HepG2 (cell line): ENCODE measurements around the gene PDLIM7. TPM values are rescaled to one million over a fixed set of nuclear protein-coding genes. Genes with fewer than 3 reads are reported as not detected.
A peak's percentile ranks its signal among the peaks of the same experiment; 100 is the strongest.

Source experiments
- ATAC-seq: fragments of 200-7000 bp; cut with Tn5 transposase; 3 replicates; pipeline ENCODE4 v1.9.1; 2020; ENCODE audit warnings: mild to moderate bottlenecking, moderate library complexity
- BruUV-seq: library from RNA; stranded (reverse); fragments of 400-500 nt; replicated peaks from 2 replicates; lab custom pipeline; 2021; lab: Mats Ljungman, UMichigan
- CTCF ChIA-PET: fragments of 300-600 bp; formaldehyde crosslinking; extraction: SDS; loops from one replicate; lab custom pipeline; 2021; ENCODE audit warnings: low total read pairs, inconsistent platforms, low intra/inter-chr PET ratio; lab: Yijun Ruan, JAX
- POLR2A ChIA-PET: fragments of 350-600 bp; sonication (Branson Sonifier 250); formaldehyde crosslinking; loops from one replicate; lab custom pipeline; 2020; ENCODE audit warnings: antibody characterized with exemption, inconsistent platforms; lab: Yijun Ruan, JAX
- DNase-seq: peaks from one replicate; pipeline ENCODE4 v3.0.0-alpha.2; 2015; ENCODE audit warnings: low spot score
- FAIRE-seq: peaks from 3 replicates; lab custom pipeline; 2011; peaks lifted over from hg19 to GRCh38; lab: Jason Lieb, UNC
- H2AFZ ChIP-seq: one replicate; pipeline ENCODE4 v1.6.1; 2011; ENCODE audit warnings: low read length, inconsistent platforms
- H3K27ac ChIP-seq: fragments of 300-600 bp; 3 replicates; pipeline ENCODE4 v1.8.0; 2011; ENCODE audit warnings: mixed run types, mild to moderate bottlenecking, mixed read lengths, low read length, inconsistent platforms; ENCODE audit not compliant: insufficient read depth; ENCODE audit errors: extremely low read length
- H3K27me3 ChIP-seq, 2 experiments: fragments of 200-600 bp in 1 of 2; 2 replicates in 1 of 2; 3 replicates in 1 of 2; pipeline versions ENCODE4 v1.6.0 to v1.8.0; 2011; ENCODE audit warnings: low read length in 2 of 2, mild to moderate bottlenecking in 2 of 2, moderate library complexity in 2 of 2, inconsistent platforms in 1 of 2; ENCODE audit not compliant: insufficient read depth in 2 of 2, control insufficient read depth in 1 of 2
- H3K36me3 ChIP-seq, 2 experiments: fragments of 200-600 bp in 1 of 2; replicated peaks in 1 of 2; 2 replicates in 1 of 2; 3 replicates in 1 of 2; pipeline versions ENCODE4 v1.5.1 to v1.8.0; 2011; ENCODE audit warnings: low read length in 2 of 2, inconsistent platforms in 1 of 2; ENCODE audit not compliant: insufficient read depth in 2 of 2, control insufficient read depth in 1 of 2
- H3K4me1 ChIP-seq: 2 replicates; pipeline ENCODE4 v1.5.1; 2012; ENCODE audit warnings: low read length, inconsistent platforms; ENCODE audit not compliant: insufficient read depth
- H3K4me2 ChIP-seq: 2 replicates; pipeline ENCODE4 v1.6.0; 2011; ENCODE audit warnings: low read depth, low read length, inconsistent platforms
- H3K4me3 ChIP-seq, 3 experiments: fragments of 200-600 bp in 1 of 3; sonication (generic), shearing (Covaris generic) in 1 of 3; replicated peaks in 1 of 3; 2 replicates each; pipeline ENCODE4 v1.5.1; 2011 to 2016; ENCODE audit warnings: low read length in 3 of 3, inconsistent platforms in 2 of 3, low read depth in 2 of 3, mild to moderate bottlenecking in 2 of 3, control low read depth in 1 of 3, mixed read lengths in 1 of 3; ENCODE audit not compliant: insufficient read depth in 1 of 3
- H3K79me2 ChIP-seq: one replicate; pipeline ENCODE4 v1.6.1; 2011; ENCODE audit warnings: low read length, inconsistent platforms; ENCODE audit not compliant: insufficient read depth
- H3K9ac ChIP-seq: 2 replicates; pipeline ENCODE4 v1.6.0; 2011; ENCODE audit warnings: mild to moderate bottlenecking, low read depth, low read length, inconsistent platforms; ENCODE audit not compliant: insufficient read depth
- H3K9me3 ChIP-seq: 2 replicates; pipeline ENCODE4 v1.5.1; 2012; ENCODE audit warnings: mild to moderate bottlenecking, low read length
- H4K20me1 ChIP-seq: 2 replicates; pipeline ENCODE4 v1.6.0; 2011; ENCODE audit warnings: inconsistent platforms, mild to moderate bottlenecking, low read length, moderate library complexity; ENCODE audit not compliant: insufficient read depth
- HMGA1 ChIP-seq: sonication (generic); formaldehyde crosslinking; conservative IDR thresholded peaks from 2 replicates; pipeline ENCODE4 v1.4.0; 2020; ENCODE audit warnings: missing genetic modification reagents
- NPAS2 ChIP-seq: sonication (generic); formaldehyde crosslinking; IDR thresholded peaks from 2 replicates; pipeline ENCODE4 v1.8.0; 2022; ENCODE audit warnings: mild to moderate bottlenecking, missing genetic modification reagents, borderline replicate concordance
- THAP8 ChIP-seq: sonication (generic); formaldehyde crosslinking; IDR thresholded peaks from 2 replicates; pipeline ENCODE4 v1.5.1; 2020; ENCODE audit warnings: missing genetic modification reagents, mild to moderate bottlenecking, borderline replicate concordance
- ZBTB14 ChIP-seq: sonication (generic); formaldehyde crosslinking; IDR thresholded peaks from 2 replicates; pipeline ENCODE4 v1.4.0; 2020; ENCODE audit warnings: missing genetic modification reagents
- ZNF160 ChIP-seq: sonication (generic); formaldehyde crosslinking; IDR thresholded peaks from 2 replicates; pipeline ENCODE4 v1.8.0; 2022; ENCODE audit warnings: mild to moderate bottlenecking, inconsistent platforms, missing genetic modification reagents
- ZNF382 ChIP-seq: sonication (generic); formaldehyde crosslinking; IDR thresholded peaks from 2 replicates; pipeline ENCODE4 v1.5.0; 2020; ENCODE audit warnings: missing genetic modification reagents, mild to moderate bottlenecking, borderline replicate concordance
- ZNF44 ChIP-seq: sonication (generic); formaldehyde crosslinking; IDR thresholded peaks from 2 replicates; pipeline ENCODE4 v1.5.1; 2020; ENCODE audit warnings: mild to moderate bottlenecking, missing genetic modification reagents
- ZSCAN12 ChIP-seq: sonication (generic); formaldehyde crosslinking; IDR thresholded peaks from 2 replicates; pipeline ENCODE4 v1.9.0; 2021; ENCODE audit warnings: mild to moderate bottlenecking, missing genetic modification reagents
- WGBS: methylation state at CpG from one replicate; pipeline ENCODE4 v1.1.6; 2017; ENCODE audit warnings: low lambda C conversion rate; 5-methylcytosine and 5-hydroxymethylcytosine counted together
- in situ Hi-C: cut with HindIII; loops from 2 replicates; pipeline ENCODE4 v1.10.0; 2017; ENCODE audit warnings: low pct_unique_long_range_greater_than_20kb; ENCODE audit not compliant: extremely low pct_ligation_motif_present
- intact Hi-C: fragments of 100-400 bp; cut with micrococcal nuclease; formaldehyde crosslinking; loops from one replicate; pipeline ENCODE4 v1.10.0; 2022; ENCODE audit not compliant: unreplicated experiment
- polyA plus RNA-seq, 8 experiments: library from polyadenylated mRNA; depleted of rRNA in 3 of 8; stranded (reverse) in 7 of 8; unstranded in 1 of 8; fragments of >200 nt; fragmentation: Illumina TruSeq in 4 of 8; extraction: Trizol in 4 of 8; gene quantifications; 2 replicates each; pipeline versions ENCODE4 v1.2.1 to v1.2.3, GENCODE V29; 2011 to 2016; ENCODE audit warnings: low read depth in 4 of 8, missing spikeins in 1 of 8, mixed read lengths in 1 of 8; ENCODE audit not compliant: insufficient read depth in 1 of 8
- total RNA-seq, 5 experiments: library from RNA; depleted of rRNA; stranded (reverse); fragments of >200 nt; fragmentation: Illumina TruSeq; extraction: Trizol; gene quantifications; 2 replicates each; pipeline ENCODE4 v1.2.3, GENCODE V29; 2016; ENCODE audit warnings: low read depth in 1 of 5

Gene PDLIM7
- total and polyA plus RNA-seq, 2 of the 13 experiments (the other 11 are each of a cell fraction or from before 2014, with no cell fraction given) = 21.1 to 31.3 TPM

- FAIRE-seq (no peak), ATAC-seq (no peak), DNase-seq (no peak)
- CTCF ChIA-PET = no interaction called here
- no peak overlapping the region for H3K9ac ChIP-seq
- H2AFZ ChIP-seq = no peak overlapping the region
- H3K27ac ChIP-seq = no peak overlapping the region
- peak overlapping the region; percentile 47; the same call in 1 of the 2 replicates for H3K4me2 ChIP-seq
- H3K4me3 ChIP-seq = peak overlapping the region in 1 of 3 experiments; percentile 73; a peak in 1 of 6 replicates
- in situ Hi-C loops = loop anchor here (25.0 kb wide), 1 partner anchor 362 kb away; no protein-coding TSS in a partner anchor
- H4K20me1 ChIP-seq = peaks cover 9% of the 10 kb centered on the region; the same call in 1 of the 2 replicates
- intact Hi-C loops = no loop called here
- POLR2A ChIA-PET = interaction anchor here (0.8 to 1.2 kb wide), 2 partner anchors 27 to 105 kb away, joined by 3 read pairs; no protein-coding TSS in a partner anchor
- 25% methylated on average over 7 of the region's 7 CpGs for WGBS
- no peaks in the 10 kb centered on the region for H3K27me3 ChIP-seq
- H3K9me3 ChIP-seq = no peaks in the 10 kb centered on the region
- H3K79me2 ChIP-seq = peaks cover 3% of the 10 kb centered on the region
- no peak for TF ChIP-seq HMGA1 (CRISPR knock-in tag)
- TF ChIP-seq ZNF160 (CRISPR knock-in tag) = no peak
- no peak for TF ChIP-seq ZBTB14
- no peak for TF ChIP-seq THAP8 (CRISPR knock-in tag)
- TF ChIP-seq ZSCAN12 (CRISPR knock-in tag) = no peak
- no peak for TF ChIP-seq NPAS2 (CRISPR knock-in tag)
- no peak for TF ChIP-seq ZNF382 (CRISPR knock-in tag)
- no peak for TF ChIP-seq ZNF44
- TF ChIP-seq, all 625 proteins: peak for 0
- Histone ChIP-seq H3K36me3 (no peaks in the 10 kb centered on the region), H3K4me1 (peaks cover 68% of the 10 kb centered on the region)
- no TSS peak for BruUV-seq
These were observed 23.4 kb downstream of the PDLIM7 start for GRCh38 chr5:177474002-177474476.
